HL-60 (cell line): Measurements from ENCODE around the gene ACSS3.
"Not testable (repeated sequence)": the region's sequence is repeated elsewhere in the genome, so short reads cannot be mapped to it uniquely, and the experiment has no call there.

ENCODE experiments used
- DNase-seq, 2 experiments: peaks; one replicate each; pipeline ENCODE4 v3.0.0-alpha.2; 2010 to 2020; ENCODE audit warnings: low read depth in 1 of 2, low spot score in 1 of 2
- H3K27ac ChIP-seq: fragments of 250-450 bp; sonication (Bioruptor Pico); replicated peaks from 2 replicates; pipeline ENCODE4 v1.5.1; 2020; ENCODE audit warnings: mild to moderate bottlenecking, moderate library complexity
- H3K27me3 ChIP-seq: fragments of 250-450 bp; sonication (Bioruptor Pico); 2 replicates; pipeline ENCODE4 v1.5.1; 2021; ENCODE audit warnings: mild to moderate bottlenecking, moderate library complexity; ENCODE audit not compliant: insufficient read depth, poor library complexity, severe bottlenecking
- H3K4me3 ChIP-seq: replicated peaks from 2 replicates; pipeline ENCODE4 v1.5.1; 2011; ENCODE audit warnings: mild to moderate bottlenecking, control low read depth, low read length; ENCODE audit not compliant: insufficient read depth
- GABPA ChIP-seq: IDR thresholded peaks from 2 replicates; pipeline ENCODE4 v1.6.1; 2012; ENCODE audit warnings: low read depth
- POLR2AphosphoS5 ChIP-seq: IDR thresholded peaks from 2 replicates; pipeline ENCODE4 v1.6.1; 2012; ENCODE audit warnings: low read depth
- SPI1 ChIP-seq: IDR thresholded peaks from 2 replicates; pipeline ENCODE4 v1.6.1; 2012; ENCODE audit warnings: low read depth, mild to moderate bottlenecking, borderline replicate concordance
- TF ChIP-seq, protein P1 (sequence below): IDR thresholded peaks from 2 replicates; pipeline ENCODE4 v1.6.1; 2012; ENCODE audit warnings: low read depth; ENCODE audit not compliant: insufficient replicate concordance
- TF ChIP-seq, protein P2 (sequence below): IDR thresholded peaks from one replicate; pipeline ENCODE4 v1.5.1; 2011; ENCODE audit warnings: low read length, control low read depth, inconsistent platforms; ENCODE audit not compliant: insufficient read depth

ACSS3 gene

DNA sequence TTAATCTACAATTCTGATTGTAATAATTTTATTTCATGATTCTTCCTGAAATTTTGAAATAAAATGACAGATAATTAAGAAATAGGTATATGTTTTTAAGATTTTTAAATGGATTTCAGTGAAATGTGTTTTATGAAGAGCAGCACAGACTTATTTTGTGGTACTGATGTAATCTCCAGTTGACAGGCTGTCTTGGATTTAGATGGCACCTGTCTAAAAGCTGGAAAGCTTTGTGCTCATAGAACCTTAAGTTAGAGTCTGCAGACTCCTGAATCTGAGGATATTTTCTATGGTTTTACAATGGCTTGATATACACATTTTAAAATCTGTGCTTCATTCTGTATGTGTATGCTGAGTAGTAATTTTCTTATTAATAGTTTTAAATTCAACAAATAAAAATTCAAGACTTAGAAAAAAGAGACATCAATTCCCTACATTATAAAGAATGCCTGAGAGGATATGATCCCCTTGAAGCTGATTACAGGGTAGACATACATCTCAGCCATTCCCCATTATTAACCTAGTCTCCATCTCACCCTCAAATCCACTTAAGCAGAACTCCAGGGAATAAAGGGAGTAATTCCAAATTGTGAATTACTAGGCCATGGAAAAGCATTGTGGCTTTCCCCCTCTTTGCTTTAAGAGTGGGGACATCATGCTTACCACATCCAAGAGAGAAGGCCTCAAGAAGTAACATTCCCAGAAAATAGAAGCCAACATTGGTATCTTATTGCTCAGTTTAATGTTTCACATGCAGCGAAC lies 33.7 kb upstream of the ACSS3 start:
- DNase-seq, result no peak
- Histone ChIP-seq H3K27ac (no peak overlapping the region), H3K4me3 (no peak overlapping the region), H3K27me3 (no peaks in the 10 kb centered on the region)
- TF ChIP-seq SPI1, result no peak
- no peak for TF ChIP-seq GABPA
- TF ChIP-seq, protein P1, sequence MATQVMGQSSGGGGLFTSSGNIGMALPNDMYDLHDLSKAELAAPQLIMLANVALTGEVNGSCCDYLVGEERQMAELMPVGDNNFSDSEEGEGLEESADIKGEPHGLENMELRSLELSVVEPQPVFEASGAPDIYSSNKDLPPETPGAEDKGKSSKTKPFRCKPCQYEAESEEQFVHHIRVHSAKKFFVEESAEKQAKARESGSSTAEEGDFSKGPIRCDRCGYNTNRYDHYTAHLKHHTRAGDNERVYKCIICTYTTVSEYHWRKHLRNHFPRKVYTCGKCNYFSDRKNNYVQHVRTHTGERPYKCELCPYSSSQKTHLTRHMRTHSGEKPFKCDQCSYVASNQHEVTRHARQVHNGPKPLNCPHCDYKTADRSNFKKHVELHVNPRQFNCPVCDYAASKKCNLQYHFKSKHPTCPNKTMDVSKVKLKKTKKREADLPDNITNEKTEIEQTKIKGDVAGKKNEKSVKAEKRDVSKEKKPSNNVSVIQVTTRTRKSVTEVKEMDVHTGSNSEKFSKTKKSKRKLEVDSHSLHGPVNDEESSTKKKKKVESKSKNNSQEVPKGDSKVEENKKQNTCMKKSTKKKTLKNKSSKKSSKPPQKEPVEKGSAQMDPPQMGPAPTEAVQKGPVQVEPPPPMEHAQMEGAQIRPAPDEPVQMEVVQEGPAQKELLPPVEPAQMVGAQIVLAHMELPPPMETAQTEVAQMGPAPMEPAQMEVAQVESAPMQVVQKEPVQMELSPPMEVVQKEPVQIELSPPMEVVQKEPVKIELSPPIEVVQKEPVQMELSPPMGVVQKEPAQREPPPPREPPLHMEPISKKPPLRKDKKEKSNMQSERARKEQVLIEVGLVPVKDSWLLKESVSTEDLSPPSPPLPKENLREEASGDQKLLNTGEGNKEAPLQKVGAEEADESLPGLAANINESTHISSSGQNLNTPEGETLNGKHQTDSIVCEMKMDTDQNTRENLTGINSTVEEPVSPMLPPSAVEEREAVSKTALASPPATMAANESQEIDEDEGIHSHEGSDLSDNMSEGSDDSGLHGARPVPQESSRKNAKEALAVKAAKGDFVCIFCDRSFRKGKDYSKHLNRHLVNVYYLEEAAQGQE, result no peak
- TF ChIP-seq POLR2AphosphoS5, result no peak
- TF ChIP-seq, protein P2, sequence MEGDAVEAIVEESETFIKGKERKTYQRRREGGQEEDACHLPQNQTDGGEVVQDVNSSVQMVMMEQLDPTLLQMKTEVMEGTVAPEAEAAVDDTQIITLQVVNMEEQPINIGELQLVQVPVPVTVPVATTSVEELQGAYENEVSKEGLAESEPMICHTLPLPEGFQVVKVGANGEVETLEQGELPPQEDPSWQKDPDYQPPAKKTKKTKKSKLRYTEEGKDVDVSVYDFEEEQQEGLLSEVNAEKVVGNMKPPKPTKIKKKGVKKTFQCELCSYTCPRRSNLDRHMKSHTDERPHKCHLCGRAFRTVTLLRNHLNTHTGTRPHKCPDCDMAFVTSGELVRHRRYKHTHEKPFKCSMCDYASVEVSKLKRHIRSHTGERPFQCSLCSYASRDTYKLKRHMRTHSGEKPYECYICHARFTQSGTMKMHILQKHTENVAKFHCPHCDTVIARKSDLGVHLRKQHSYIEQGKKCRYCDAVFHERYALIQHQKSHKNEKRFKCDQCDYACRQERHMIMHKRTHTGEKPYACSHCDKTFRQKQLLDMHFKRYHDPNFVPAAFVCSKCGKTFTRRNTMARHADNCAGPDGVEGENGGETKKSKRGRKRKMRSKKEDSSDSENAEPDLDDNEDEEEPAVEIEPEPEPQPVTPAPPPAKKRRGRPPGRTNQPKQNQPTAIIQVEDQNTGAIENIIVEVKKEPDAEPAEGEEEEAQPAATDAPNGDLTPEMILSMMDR, result no peak

DNA sequence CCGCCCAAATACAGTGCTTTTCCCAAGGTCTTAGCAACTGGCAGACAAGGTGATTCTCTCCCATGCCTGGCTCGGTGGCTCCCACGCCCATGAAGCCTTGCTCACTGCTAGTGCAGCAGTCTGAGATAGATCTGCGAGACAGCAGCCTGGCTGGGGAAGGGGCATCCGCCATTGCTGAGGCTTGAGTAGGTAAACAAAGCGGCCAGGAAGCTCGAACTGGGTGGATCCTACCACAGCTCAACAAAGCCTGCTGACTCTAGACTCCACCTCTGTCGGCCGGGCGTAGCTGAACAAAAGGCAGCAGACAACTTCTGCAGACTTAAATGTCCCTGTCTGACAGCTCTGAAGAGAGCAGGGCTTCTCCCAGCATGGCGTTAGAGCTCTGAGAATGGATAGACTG lies 12.9 kb upstream of the ACSS3 start:
- H3K27ac ChIP-seq, H3K27me3 ChIP-seq, DNase-seq, H3K4me3 ChIP-seq: not testable (repeated sequence)

DNA sequence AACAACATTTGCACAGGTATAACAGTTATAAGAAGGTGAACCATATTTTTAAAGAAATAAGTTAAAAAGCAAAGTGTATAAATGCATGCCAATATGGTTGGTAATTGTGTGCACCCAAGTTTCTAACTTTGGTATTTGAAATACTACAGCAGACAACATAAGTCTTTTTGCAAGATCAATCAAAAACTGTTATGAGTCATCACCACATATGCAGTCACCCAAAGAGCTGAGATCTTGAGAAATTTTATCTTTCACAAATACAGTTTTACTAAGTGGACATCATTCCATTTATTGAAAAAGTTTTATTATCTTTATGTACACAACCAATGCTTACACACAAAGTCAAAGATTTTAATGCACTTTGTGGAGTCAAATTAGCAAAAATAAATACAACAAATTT lies 7.0 kb upstream of the ACSS3 start:
- Histone ChIP-seq H3K27me3 (peaks cover 5% of the 10 kb centered on the region), H3K4me3 (no peak overlapping the region), H3K27ac (no peak overlapping the region)
- TF ChIP-seq, protein P1, result no peak
- TF ChIP-seq GABPA (no peak), SPI1 (no peak), POLR2AphosphoS5 (no peak)
- TF ChIP-seq, protein P2, result no peak
- DNase-seq, result no peak

DNA sequence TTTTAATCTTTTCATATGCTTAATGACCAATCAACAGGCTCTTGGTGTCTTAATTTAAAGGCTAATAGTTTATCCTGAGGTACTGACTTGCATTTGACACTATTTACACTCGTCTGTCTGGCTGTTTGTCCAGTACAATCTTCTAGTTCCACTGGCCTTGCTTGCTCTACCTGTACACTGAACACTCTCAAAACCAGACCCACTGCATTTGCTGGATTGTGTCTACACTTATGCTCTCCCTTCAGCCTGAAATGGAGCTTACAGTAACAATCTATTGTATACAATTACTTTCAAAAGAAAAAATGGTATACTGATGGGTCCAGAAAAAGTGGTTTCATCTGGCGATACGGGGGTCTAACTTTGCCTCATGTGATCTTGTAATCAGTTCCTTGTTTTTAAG lies 2.3 kb upstream of the ACSS3 start:
- peaks cover 30% of the 10 kb centered on the region for H3K27me3 ChIP-seq
- H3K4me3 ChIP-seq, result no peak overlapping the region
- TF ChIP-seq POLR2AphosphoS5 (no peak), SPI1 (no peak), GABPA (no peak)
- TF ChIP-seq, protein P1, result no peak
- TF ChIP-seq, protein P2, result no peak
- no peak overlapping the region for H3K27ac ChIP-seq
- DNase-seq, result no peak
